ENCODE data around the gene STAB2.

DNA sequence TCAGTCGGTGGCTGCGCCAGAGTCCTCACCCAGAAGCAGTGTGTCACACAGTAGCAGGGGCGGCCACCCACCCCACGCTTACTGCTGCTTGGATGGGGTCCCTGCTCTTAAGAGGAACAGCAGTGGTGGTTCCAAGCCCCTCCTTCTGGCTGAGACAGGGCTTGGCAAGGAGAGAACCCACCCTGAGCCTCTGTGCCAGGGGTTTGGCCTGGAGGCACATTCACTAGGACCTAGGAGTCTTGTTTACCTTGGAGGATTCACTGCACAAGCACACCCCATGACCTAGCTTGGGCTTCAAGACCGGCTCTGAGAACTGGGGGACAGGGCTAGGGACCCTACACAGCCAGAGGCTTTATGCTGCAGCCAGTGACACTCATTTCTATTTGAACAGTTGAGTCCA is 175.4 kb downstream of the STAB2 start:
- TF ChIP-seq POLR2AphosphoS5 (IDR thresholded peaks at IDR 0.05; ENCODE audit: low read depth, low read length) (no peak), CTCF (IDR thresholded peaks at IDR 0.05 in 2 of 3, conservative IDR thresholded peaks at IDR 0.05 in 1 of 3; ENCODE audit: borderline replicate concordance in 1 of 3, insufficient read depth in 1 of 3, low read depth in 2 of 3, low read length in 2 of 3) (no peak), RAD21 (IDR thresholded peaks at IDR 0.05; ENCODE audit: low read depth) (no peak), JUND (IDR thresholded peaks at IDR 0.05) (no peak)
- TF ChIP-seq, protein P1, sequence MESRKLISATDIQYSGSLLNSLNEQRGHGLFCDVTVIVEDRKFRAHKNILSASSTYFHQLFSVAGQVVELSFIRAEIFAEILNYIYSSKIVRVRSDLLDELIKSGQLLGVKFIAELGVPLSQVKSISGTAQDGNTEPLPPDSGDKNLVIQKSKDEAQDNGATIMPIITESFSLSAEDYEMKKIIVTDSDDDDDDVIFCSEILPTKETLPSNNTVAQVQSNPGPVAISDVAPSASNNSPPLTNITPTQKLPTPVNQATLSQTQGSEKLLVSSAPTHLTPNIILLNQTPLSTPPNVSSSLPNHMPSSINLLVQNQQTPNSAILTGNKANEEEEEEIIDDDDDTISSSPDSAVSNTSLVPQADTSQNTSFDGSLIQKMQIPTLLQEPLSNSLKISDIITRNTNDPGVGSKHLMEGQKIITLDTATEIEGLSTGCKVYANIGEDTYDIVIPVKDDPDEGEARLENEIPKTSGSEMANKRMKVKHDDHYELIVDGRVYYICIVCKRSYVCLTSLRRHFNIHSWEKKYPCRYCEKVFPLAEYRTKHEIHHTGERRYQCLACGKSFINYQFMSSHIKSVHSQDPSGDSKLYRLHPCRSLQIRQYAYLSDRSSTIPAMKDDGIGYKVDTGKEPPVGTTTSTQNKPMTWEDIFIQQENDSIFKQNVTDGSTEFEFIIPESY (IDR thresholded peaks at IDR 0.05; ENCODE audit: extremely low read depth, insufficient replicate concordance, low read length) = no peak
- TF ChIP-seq, protein P2, sequence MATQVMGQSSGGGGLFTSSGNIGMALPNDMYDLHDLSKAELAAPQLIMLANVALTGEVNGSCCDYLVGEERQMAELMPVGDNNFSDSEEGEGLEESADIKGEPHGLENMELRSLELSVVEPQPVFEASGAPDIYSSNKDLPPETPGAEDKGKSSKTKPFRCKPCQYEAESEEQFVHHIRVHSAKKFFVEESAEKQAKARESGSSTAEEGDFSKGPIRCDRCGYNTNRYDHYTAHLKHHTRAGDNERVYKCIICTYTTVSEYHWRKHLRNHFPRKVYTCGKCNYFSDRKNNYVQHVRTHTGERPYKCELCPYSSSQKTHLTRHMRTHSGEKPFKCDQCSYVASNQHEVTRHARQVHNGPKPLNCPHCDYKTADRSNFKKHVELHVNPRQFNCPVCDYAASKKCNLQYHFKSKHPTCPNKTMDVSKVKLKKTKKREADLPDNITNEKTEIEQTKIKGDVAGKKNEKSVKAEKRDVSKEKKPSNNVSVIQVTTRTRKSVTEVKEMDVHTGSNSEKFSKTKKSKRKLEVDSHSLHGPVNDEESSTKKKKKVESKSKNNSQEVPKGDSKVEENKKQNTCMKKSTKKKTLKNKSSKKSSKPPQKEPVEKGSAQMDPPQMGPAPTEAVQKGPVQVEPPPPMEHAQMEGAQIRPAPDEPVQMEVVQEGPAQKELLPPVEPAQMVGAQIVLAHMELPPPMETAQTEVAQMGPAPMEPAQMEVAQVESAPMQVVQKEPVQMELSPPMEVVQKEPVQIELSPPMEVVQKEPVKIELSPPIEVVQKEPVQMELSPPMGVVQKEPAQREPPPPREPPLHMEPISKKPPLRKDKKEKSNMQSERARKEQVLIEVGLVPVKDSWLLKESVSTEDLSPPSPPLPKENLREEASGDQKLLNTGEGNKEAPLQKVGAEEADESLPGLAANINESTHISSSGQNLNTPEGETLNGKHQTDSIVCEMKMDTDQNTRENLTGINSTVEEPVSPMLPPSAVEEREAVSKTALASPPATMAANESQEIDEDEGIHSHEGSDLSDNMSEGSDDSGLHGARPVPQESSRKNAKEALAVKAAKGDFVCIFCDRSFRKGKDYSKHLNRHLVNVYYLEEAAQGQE (IDR thresholded peaks at IDR 0.05; ENCODE audit: low read depth) = no peak
